NOMO-1 (cell line): ENCODE data around the gene ZNF837.
"Not testable (repeated sequence)": the region's sequence is repeated elsewhere in the genome, so short reads cannot be mapped to it uniquely, and the experiment has no call there.

Source experiments
- DNase-seq, 2 experiments: peaks; one replicate each; lab custom pipeline; 2025; ENCODE audit not compliant: unreplicated experiment in 2 of 2; lab: John Stamatoyannopoulos, UW

The ZNF837 gene

GRCh38 chr19:58396691-58397532, 16.1 kb upstream of the ZNF837 start:
- no peak for DNase-seq

- DNase-seq, result no peak
Measured at GRCh38 chr19:58395979-58396627, 15.3 kb upstream of the ZNF837 start.

GRCh38 chr19:58395220-58395978, 14.6 kb upstream of the ZNF837 start, which contains the start of gene RNF225:
Gene RNF225 (plus strand): TSS chr19:58395656. CDS start chr19:58396090, 434 bp downstream.
- DNase-seq, result no peak

GRCh38 chr19:58394821-58395219, 14.0 kb upstream of the ZNF837 start:
- DNase-seq, result no peak

- DNase-seq, result no peak
Measured at GRCh38 chr19:58393725-58394033, 12.8 kb upstream of the ZNF837 start.

GRCh38 chr19:58392945-58393724, 12.3 kb upstream of the ZNF837 start:
- no peak for DNase-seq

- no peak for DNase-seq
Measured at GRCh38 chr19:58388175-58388526, 7.3 kb upstream of the ZNF837 start.

GRCh38 chr19:58387338-58388174, 6.7 kb upstream of the ZNF837 start:
- DNase-seq, result no peak

- peak; percentile 95 to 98 for DNase-seq
Measured at GRCh38 chr19:58386576-58387337, 5.9 kb upstream of the ZNF837 start, which contains the start of gene RPS5. Gene RPS5 (plus strand): TSS chr19:58387269. CDS start chr19:58388138, 869 bp downstream.

- DNase-seq, result no peak
Measured at GRCh38 chr19:58385891-58386575, 5.2 kb upstream of the ZNF837 start.

GRCh38 chr19:58385313-58385890, 4.6 kb upstream of the ZNF837 start:
- no peak for DNase-seq

GRCh38 chr19:58382997-58383603, 2.3 kb upstream of the ZNF837 start:
- DNase-seq, result no peak

- DNase-seq, result no peak
Measured at GRCh38 chr19:58381460-58382212, 806 bp upstream of the ZNF837 start.

GRCh38 chr19:58380037-58380661, 681 bp downstream of the ZNF837 start:
- no peak for DNase-seq

- no peak for DNase-seq
Measured at GRCh38 chr19:58379246-58379645, 1.6 kb downstream of the ZNF837 start.

GRCh38 chr19:58376724-58377123, 4.1 kb downstream of the ZNF837 start:
- DNase-seq, result not testable (repeated sequence)

- DNase-seq, result peak in 1 of 2 experiments; percentile 57
Measured at GRCh38 chr19:58374200-58374599, 6.6 kb downstream of the ZNF837 start.
